ENCODE data around the gene SCO1.
"Not testable (repeated sequence)": the region's sequence is repeated elsewhere in the genome, so short reads cannot be mapped to it uniquely, and the experiment has no call there.

Gene SCO1

DNA sequence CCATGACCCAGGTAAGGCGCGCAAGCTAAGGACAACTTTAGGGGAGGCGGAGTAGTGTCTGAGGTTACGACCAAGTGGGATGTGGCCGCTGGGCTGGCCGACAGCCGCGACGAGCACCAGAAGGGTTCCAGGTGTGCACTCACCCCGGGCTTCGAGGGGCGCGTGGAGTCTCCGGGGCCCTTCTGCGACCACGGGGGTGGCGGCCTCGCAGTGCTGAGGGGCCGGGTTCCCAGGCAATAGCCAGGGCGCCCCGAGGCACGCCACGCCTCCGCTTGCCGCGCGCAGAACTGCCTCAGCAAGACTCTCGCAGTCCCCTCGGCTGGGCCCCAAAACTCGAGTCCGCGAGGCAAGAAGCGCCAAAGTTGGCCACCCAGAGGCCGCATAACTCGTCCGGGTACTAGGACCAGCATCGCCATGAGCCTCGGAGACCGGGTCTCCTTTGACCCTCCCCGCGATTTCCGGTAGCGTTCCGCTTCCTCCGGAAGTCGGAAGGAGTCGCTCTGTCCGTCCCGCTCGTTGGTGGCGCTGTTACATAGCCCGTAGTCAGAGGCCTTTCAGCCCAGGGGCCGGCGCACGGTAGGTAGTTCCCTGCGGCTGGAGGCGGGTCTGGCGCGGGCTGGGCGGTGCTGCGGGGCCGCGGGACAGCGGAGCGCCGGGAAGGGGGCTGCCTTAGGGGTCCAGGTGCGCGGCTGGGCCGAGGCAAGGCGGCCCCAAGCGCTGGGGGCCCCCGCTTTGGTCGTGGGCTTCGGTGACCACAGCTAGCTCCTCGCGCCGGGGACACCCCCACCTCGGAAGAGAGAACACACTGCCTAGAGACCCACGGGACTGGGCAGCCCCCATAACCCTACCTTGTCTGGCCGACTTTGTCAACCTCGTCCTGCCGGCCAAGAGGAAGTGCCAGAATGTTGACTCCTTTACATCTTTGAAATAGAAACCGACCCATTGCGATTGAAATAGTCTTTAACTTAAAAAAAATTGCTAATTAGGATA is at the start of gene SCO1, which contains the start of gene ADPRM:
Gene SCO1, minus strand, starts transcription at position 442 of the 990 bp plus-strand sequence. Its CDS starts 26 bp downstream, at position 416.
Gene ADPRM, plus strand, starts transcription at position 503 of the 990 bp plus-strand sequence. CDS start 7,333 bp downstream, outside the sequence.
- peak; percentile 71 for DNase-seq (ENCODE audit: low spot score)

DNA sequence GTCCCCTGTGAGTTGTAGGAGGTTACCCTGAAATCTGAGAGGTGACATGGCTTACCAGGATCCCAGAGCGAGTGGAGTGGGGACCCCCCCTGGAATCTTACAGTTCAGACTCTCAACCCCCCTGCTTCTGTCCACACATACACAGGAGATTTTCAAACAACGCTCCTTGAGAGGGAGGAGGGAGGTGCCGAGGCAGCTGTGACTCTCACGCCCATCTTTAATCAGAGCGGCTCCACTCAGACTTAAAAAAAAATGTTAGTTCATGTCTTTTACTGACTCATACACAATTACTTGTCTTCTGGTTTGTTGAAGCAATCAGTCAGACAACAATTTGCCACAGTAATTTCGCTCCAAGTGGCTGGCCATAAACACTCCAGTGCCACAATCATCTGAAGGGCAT is 47.9 kb upstream of the SCO1 start:
- no peak for DNase-seq (ENCODE audit: low spot score)

DNA sequence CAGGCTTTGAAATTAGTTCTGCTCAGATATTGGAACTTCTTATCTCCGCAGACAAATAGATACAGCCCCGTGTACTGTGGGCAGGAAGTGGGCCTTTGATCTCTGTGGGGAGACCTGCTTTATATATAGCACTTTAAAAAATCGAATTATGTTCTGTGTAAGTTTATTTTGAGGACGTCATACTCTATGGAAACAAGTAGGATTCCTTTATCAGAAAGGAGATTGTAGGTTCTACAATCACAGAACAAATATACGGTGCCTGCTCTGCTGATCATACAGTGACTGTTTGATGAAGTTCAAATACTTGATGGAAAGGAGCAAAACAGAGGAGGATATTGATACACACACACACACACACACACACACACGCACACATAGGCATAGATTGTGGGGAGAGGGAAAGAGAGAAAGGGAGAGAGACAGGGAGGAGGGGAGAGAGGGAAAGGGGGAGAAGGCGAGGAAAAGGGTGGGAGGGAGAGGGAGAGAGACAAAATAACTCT is 47.2 kb upstream of the SCO1 start:
- no peak for DNase-seq (ENCODE audit: low spot score)

DNA sequence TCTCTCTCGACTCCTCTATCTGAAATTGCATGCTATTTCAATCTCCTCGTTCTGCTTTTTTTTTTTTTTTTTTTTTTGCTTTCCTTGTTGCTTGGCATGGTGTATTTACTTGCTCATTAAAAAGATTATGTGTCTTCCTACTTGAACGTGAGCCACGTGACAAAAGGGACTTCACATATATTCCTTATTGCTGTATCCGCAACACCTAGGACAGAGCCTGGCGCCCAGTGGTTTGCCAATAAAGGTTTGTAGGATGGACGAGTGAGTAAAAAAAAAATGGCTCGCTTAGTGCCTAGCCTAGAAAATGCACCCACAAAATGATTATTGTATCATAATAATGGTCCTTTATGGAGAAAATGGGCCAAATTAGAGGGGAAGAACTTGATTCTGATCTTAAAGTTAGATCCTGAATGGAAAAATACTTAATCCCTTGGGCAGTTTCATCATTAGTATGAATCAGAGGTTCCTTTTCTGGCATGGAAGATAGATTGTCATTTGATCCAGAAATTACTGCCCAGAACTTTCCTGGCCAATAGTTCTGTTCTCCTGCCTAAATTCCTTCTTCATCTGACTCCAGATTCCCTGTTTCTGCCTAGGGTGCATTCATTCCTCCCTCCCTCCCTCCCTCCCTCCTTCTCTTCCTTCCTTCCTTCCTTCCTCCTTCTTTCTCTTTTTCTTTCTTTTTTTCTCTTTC is 46.1 kb upstream of the SCO1 start:
- DNase-seq (ENCODE audit: low spot score) = no peak

DNA sequence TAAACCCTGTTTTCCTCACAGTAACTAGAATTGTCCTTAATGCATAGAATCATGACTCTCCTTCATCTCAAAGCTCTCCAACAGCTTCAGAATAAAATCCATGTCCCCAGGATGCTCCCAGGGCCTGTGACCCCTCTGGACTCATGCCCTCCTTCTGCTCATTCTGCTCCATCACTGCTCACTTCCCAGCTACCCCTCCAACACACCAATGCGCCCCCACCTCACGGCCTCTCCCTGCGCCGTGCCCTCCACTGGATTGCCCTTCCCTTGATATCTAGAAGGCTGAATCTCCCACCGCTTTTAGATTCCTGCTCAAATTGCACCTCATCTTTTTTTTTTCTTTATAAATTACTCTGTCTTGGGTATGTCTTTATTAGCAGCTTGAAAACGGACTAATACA is 45.1 kb upstream of the SCO1 start:
- DNase-seq (ENCODE audit: low spot score) = no peak

DNA sequence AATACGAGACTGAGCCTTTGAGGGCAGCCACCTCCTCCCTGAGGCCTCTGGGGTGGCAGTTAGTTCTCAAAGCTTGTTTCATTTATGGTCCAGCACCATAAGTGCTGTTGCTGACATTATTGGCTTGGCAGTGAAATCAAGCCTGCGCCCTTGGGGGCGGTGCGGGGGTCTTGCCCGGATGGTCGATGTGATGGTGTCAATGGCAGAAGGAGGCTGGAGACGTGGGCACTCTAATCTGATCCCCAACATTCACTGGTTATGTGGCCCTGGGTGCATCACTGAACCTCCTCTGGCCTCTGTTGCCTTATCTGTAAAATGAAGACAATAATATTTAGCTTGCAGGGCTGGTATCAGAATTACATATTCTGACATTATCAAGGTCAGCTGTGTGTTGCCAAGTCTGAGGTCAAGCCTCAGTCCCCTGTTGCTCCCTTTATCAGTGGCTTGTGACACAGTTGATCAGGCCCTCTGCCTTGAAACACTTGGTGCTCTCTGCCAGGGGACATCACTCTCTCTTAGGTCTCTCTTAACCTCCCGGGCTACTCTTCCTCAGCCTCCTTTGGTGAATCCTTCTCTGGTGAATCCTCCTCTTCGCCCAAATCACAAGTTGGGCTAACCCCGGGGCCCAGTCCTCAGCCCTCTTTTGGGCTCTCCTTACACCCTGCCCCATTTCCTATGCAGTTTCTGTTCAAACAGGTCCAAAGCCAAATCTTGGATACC is 44.2 kb upstream of the SCO1 start:
- DNase-seq (ENCODE audit: low spot score) = no peak

DNA sequence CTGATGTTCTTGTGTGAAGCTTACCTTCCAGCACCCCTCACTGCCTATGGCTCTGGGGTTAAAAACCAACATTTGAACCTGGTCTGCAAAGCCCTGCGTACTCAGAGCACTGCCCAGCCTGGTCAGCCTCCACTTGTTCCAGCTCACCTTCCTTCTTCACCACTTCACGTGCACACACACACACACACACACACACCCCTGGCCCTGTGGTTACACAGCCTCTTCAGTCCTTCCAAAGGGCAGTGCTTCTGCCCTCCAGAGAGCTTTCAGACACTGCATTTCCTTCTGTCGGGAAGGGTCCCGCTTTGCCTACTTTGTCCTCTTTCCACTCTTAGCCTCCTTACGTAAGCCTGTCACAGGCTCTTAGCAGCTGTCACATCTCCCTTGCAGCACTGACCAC is 42.1 kb upstream of the SCO1 start:
- no peak for DNase-seq (ENCODE audit: low spot score)

DNA sequence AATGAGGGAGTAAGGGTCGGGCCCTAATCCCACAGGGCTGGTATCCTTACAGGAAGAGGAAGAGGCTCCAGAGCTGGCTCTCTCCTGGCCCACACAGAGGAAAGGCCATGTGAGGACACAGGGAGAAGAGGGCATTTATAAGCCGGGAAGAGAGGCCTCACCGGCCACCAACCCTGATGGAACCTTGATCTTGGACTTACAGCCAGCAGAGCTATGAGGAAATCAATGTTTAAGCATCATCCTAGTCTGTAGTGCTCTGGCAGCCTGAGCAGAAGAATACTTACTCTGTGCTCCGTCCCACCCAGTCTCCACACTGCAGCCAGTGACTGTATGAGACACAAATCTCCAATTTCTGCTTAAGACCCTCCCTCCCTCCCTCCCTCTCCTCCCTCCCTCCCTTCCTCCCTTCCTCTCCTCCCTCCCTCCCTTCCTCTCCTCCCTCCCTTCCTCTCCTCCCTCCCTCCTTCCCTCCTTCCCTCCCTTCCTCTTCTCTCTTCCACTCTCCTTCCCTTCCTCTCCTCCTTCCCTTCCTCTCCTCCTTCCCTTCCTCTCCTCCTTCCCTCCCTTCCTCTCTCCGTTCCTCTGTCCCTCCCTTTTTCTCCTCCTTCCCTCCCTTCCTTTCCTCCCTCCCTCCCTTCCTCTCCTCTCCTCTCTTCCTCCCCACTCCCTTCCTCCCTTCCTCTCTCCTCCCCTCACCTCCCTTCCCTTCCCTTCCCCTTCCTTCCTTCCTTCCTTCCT is 41.4 kb upstream of the SCO1 start:
- no peak for DNase-seq (ENCODE audit: low spot score)

DNA sequence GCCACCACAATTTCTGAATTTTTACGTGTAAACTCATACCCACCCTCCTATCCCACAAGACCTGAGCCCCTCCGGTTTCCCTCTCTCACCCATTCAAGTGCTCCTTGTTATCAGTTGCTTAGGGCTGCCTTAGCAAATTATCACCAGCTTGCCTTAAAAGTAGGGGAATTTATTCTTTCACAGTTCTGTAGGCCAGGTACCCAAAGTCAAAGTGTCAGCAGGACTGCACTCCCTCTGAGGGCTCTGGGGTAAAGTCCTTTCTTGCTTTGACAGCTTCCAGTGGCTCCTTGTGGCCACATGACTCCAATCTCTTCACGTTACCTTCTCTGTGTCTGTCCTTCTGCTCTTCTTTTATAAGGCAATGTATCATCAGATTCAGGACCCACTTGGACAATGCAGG is 40.4 kb upstream of the SCO1 start:
- DNase-seq (ENCODE audit: low spot score) = no peak

DNA sequence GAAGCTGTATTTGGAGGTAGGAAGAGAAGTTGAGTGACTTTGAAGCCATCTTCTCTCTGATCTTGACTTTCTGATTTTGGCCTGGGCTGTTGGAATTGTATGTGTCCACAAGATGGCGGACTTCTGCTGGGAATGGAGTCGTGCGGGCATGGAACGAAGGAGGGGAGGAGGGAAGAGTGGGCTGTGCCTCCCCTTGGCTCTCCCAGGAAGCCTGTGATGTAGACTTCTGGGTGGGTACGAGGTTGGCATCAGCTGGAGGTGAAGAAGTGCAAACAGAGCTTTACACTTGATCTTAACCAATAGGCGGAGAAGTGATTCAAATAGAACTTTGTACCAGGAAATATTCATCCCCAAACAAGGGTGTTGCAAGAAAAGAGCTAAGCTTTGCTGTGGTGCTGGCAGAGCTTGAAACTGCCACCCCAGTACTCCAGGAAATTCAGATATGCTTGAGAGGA is 39.9 kb upstream of the SCO1 start:
- DNase-seq (ENCODE audit: low spot score) = peak; percentile 46

DNA sequence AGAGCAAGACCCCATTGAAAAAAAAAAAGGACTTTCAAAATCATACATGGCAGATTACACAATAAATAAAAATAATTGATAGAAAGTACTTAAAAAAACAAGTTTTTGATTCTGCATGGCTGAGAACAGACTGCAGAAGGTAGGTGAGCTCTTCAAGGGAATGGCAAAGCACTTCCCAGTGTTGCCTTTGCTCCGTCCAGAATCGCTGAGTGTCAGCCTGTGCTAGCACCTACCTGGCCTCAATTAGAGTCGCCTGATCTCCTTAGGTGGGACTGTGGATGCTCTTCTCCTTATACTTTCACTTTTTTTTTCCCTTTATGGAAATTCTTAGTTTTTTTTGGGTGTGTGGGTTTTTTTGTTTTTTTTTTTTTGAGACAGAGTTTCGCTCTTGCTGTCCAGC is 38.5 kb upstream of the SCO1 start:
- DNase-seq (ENCODE audit: low spot score) = no peak

DNA sequence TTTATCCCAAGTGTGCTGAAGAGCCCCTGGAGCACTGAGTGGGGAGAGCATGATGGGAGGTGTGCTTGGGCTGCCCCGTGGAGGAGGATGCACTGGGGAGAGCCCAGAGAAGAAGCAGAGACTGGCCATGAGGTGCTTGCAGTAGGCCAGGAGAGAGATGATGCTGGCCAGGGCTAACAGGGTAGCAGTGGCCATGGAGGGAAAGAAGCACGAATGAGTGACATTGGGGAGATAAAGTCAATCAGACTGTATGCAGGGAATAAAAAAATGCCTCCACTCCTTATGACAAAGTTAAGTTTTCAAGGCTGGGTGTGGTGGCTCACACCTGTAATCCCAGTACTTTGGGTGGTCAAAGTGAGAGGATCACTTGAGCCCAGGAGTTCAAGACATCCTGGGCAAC is 37.9 kb upstream of the SCO1 start:
- no peak for DNase-seq (ENCODE audit: low spot score)

DNA sequence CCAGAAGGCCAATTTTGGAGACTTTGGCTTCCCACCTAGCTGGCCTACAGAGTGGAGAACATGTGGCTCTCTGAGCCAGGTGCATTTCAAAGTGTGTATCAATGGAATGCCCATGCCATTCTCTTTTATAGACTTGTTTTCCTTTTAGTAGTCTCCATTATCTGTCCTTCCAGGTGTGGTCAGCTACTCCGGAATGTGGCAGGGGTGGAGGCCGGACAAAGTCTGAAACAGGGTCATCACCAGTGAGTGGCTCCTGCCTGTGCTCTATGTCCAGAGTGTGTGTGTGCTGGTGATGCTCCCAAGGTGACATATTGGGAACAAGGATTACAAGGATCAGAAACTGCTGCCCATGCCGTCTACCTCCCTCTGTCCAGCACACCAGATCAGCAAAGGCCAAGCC is 36.3 kb upstream of the SCO1 start:
- no peak for DNase-seq (ENCODE audit: low spot score)

DNA sequence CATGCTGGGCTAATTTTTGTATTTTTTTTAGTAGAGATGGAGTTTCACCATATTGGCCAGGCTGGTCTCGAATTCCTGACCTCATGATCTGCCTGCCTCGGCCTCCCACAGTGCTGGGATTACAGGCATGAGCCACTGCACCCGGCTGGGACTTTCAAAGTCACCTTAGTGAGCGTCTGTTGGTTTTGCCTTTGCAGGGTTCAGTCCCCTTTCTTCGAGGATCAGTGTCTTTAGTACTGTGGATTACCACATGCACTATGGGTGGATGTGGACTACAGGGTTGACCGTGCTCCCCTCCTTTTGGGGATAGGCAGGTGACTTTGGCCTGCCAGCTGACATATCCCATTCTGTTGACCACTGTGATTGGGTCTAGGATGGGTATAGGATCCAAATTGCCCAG is 34.8 kb upstream of the SCO1 start:
- not testable (repeated sequence) for DNase-seq (ENCODE audit: low spot score)

DNA sequence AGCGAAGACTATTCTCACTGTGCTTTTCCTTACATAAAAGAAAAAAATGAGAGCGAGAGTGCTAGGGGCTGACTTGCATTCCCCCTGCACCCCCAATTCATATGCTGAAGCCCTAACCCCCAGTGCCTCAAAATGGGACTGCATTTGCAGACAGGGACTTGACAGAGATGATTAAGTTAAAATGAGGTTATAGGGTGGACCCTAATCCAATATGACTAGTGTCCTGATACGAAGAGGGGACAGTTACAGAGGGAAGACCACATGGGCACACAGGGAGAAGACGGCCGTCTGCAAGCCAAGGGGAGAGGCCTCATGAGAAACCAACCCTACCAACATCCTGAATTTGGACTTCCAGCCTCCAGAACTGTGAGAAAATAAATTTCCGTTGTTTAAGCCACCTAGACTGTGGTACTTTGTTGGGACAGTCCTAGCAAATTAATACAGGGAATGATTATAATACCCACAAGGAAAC is 34.1 kb upstream of the SCO1 start:
- DNase-seq (ENCODE audit: low spot score) = no peak

DNA sequence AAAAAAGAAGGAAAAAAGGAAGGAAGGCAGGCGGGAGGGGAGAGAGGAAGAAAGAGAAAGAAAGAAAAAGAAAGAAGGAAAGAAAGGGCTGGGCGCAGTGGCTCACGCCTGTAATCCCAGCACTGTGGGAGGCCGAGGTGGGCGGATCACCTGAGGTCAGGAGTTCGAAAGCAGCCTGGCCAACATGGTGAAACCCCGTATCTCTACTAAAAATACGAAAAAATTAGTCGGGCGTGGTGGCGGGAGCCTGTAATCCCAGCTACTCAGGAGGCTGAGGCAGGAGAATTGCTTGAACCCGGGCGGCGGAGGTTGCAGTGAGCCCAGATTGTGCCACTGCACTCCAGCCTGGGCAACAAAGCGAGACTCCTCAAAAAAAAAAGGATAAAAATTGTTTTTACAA is 32.9 kb upstream of the SCO1 start:
- DNase-seq (ENCODE audit: low spot score) = not testable (repeated sequence)

DNA sequence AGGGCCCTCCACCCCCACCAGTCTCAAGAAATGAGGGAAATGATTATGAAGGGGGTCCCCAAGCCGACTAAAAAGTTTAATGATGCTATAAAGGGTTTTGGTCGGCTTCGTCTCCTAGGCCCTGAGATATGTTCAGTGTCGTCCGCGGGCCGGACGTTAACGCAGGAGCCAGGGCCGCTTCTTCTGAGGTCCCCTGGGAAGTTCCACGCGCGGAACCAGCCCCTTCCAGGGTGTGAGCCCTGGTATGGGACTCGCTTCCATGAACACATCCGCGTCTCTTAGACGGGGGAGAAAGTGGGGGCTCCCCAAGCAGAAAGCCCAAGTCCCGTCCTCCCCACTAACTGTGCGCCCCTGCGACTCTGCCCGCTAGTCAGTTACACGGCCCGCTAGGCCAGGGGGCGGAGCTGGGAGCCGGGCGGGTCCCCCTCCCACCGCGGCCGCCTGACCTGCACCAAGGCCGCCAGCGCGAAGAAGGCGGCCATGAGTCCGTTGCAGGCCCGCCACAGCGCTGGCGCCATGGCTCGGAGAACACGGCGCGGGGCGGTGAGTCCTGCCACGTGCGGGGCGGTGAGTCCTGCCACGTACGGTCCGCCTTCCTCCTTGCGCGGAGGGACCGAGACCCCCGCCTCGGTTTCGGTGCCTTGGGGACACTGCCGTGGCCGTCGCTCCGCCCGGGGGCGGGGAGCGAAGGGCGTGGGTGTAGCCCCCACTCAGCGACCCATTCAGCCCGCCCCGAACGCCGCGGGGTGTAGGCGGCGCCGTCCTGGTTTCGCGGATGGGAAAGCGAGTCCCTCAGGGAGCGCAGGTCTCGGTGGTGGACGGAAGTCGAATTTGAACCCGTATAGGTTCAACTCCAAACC is 32.2 kb upstream of the SCO1 start, which contains the start of gene TMEM220:
Gene TMEM220, minus strand, starts transcription at position 690 of the 860 bp plus-strand sequence. Its CDS starts 172 bp downstream, at position 518.
- DNase-seq (ENCODE audit: low spot score) = no peak

DNA sequence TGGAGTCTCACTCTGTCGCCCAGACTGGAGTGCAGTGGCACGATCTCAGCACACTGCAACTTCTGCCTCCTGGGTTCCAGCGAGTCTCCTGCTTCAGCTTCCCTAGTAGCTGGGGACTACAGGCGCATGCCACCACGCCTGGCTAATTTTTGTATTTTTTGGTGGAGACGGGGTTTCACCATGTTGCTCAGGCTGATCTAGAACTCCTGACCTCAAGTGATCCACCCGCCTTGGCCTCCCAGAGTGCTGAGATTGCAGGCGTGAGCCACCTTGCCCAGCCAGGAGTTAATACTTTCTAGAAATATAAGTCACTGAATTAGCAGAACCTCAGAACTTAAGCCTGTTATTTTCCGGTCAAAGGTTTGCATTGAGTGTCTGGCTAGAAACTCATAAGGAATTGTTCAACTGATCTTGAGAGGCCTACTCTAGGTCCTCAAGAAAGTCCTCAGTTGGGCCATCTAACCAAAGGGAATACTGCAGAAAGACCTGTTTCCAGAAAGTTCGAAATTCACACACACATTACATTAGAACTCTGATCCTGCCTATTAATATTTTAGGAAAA is 31.1 kb upstream of the SCO1 start:
- DNase-seq (ENCODE audit: low spot score) = no peak

DNA sequence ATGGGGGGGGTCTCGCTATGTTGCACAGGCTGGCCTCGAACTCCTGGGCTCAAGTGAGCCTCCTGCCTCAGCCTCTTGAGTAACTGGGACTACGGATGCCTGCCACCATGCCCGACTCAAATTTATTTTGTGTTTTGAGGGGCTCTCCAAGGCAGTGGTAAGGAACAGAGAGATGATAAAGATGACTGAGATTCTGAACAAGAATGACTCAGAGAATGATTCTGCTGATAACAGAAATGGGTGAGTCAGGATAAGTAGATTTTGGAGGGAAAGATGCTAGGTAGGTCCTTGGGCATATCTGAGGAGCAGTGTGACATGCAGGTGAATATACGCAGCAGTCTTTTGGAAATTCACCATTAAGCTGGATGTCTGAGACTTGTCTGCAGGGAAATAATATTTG is 29.9 kb upstream of the SCO1 start:
- no peak for DNase-seq (ENCODE audit: low spot score)

DNA sequence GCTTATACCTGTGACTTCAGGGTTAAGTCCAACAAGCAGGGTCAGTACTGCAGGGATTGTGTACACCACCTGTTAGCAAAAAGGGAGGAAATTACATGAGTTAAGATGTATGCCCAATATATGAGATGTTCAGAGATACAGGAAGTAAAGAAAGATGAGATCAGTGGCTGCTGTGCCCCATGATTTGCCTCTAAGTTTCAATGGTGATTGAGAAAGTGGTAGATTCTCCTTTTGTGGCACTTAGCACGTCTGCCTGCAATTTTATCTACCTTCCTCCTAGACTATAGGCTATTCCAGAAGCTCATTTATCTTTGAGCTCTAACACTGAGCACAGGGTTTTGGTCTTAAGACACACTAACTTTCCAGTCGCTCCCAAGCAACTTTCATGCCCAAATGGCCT is 28.9 kb upstream of the SCO1 start:
- DNase-seq (ENCODE audit: low spot score) = no peak
